Measurements from ENCODE around the gene ACSF3.

Gene ACSF3

GRCh38 chr16:89079434-89079980 is 14.1 kb upstream of the ACSF3 start:
- no peak for TF ChIP-seq CTCF (IDR thresholded peaks at IDR 0.05; ENCODE audit: low read length)
- TF ChIP-seq EZH2 (IDR thresholded peaks at IDR 0.05; ENCODE audit: borderline replicate concordance, low read length) = no peak
- Histone ChIP-seq H3K9me3 (ENCODE audit: low read length) (no peaks in the 10 kb centered on the region), H4K20me1 (ENCODE audit: insufficient read depth, low read length) (no peaks in the 10 kb centered on the region), H3K4me3 (ENCODE audit: low read depth, low read length, poor library complexity, severe bottlenecking) (no peak overlapping the region), H3K9ac (ENCODE audit: low read length) (no peak overlapping the region), H3K79me2 (ENCODE audit: insufficient read depth, low read length) (no peaks in the 10 kb centered on the region), H3K27me3 (ENCODE audit: insufficient read depth, low read length) (peaks cover 6% of the 10 kb centered on the region; the same call in 1 of the 2 replicates), H3K4me2 (ENCODE audit: low read length) (no peak overlapping the region), H2AFZ (ENCODE audit: low read length) (no peak overlapping the region), H3K4me1 (ENCODE audit: insufficient read depth, low read length, severe bottlenecking) (no peaks in the 10 kb centered on the region), H3K9me2 (ENCODE audit: low read depth, low read length) (no peaks in the 10 kb centered on the region), H3K27ac (ENCODE audit: low read depth, low read length, poor library complexity, severe bottlenecking) (no peak overlapping the region), H3F3A (ENCODE audit: insufficient read depth, low read length) (no peaks in the 10 kb centered on the region), H3K36me3 (ENCODE audit: insufficient read depth, low read length) (no peaks in the 10 kb centered on the region)

GRCh38 chr16:89080196-89080853 is 13.3 kb upstream of the ACSF3 start:
- Histone ChIP-seq H3K79me2 (ENCODE audit: insufficient read depth, low read length) (no peaks in the 10 kb centered on the region), H3K27ac (ENCODE audit: low read depth, low read length, poor library complexity, severe bottlenecking) (no peak overlapping the region), H3K36me3 (ENCODE audit: insufficient read depth, low read length) (no peaks in the 10 kb centered on the region)

GRCh38 chr16:89081556-89081955 is 12.1 kb upstream of the ACSF3 start:
- Histone ChIP-seq H3K9me3 (ENCODE audit: low read length) (no peaks in the 10 kb centered on the region), H4K20me1 (ENCODE audit: insufficient read depth, low read length) (no peaks in the 10 kb centered on the region), H3F3A (ENCODE audit: insufficient read depth, low read length) (no peaks in the 10 kb centered on the region), H3K27me3 (ENCODE audit: insufficient read depth, low read length) (peaks cover 6% of the 10 kb centered on the region; the same call in 1 of the 2 replicates), H3K9me2 (ENCODE audit: low read depth, low read length) (no peaks in the 10 kb centered on the region), H3K79me2 (ENCODE audit: insufficient read depth, low read length) (no peaks in the 10 kb centered on the region), H2AFZ (ENCODE audit: low read length) (no peak overlapping the region), H3K27ac (ENCODE audit: low read depth, low read length, poor library complexity, severe bottlenecking) (no peak overlapping the region), H3K4me3 (ENCODE audit: low read depth, low read length, poor library complexity, severe bottlenecking) (no peak overlapping the region), H3K36me3 (ENCODE audit: insufficient read depth, low read length) (no peaks in the 10 kb centered on the region), H3K4me1 (ENCODE audit: insufficient read depth, low read length, severe bottlenecking) (no peaks in the 10 kb centered on the region), H3K4me2 (ENCODE audit: low read length) (no peak overlapping the region), H3K9ac (ENCODE audit: low read length) (no peak overlapping the region)
- TF ChIP-seq EZH2 (IDR thresholded peaks at IDR 0.05; ENCODE audit: borderline replicate concordance, low read length) = no peak
- no peak for TF ChIP-seq CTCF (IDR thresholded peaks at IDR 0.05; ENCODE audit: low read length)

More at GRCh38 chr16:89080196-89080853, 13.3 kb upstream of the ACSF3 start:
- Histone ChIP-seq H2AFZ (ENCODE audit: low read length) (no peak overlapping the region), H3K4me2 (ENCODE audit: low read length) (no peak overlapping the region), H4K20me1 (ENCODE audit: insufficient read depth, low read length) (no peaks in the 10 kb centered on the region), H3K9me3 (ENCODE audit: low read length) (no peaks in the 10 kb centered on the region), H3K9me2 (ENCODE audit: low read depth, low read length) (no peaks in the 10 kb centered on the region), H3K9ac (ENCODE audit: low read length) (no peak overlapping the region), H3K27me3 (ENCODE audit: insufficient read depth, low read length) (peaks cover 6% of the 10 kb centered on the region; the same call in 1 of the 2 replicates), H3K4me3 (ENCODE audit: low read depth, low read length, poor library complexity, severe bottlenecking) (no peak overlapping the region), H3K4me1 (ENCODE audit: insufficient read depth, low read length, severe bottlenecking) (no peaks in the 10 kb centered on the region), H3F3A (ENCODE audit: insufficient read depth, low read length) (no peaks in the 10 kb centered on the region)
- TF ChIP-seq CTCF (IDR thresholded peaks at IDR 0.05; ENCODE audit: low read length) (no peak), EZH2 (IDR thresholded peaks at IDR 0.05; ENCODE audit: borderline replicate concordance, low read length) (no peak)

All from OCI-LY1 (cell line).